ENCODE data around the gene ELP4.
A peak's percentile ranks its signal among the peaks of the same experiment; 100 is the strongest.
"Not testable (repeated sequence)": the region's sequence is repeated elsewhere in the genome, so short reads cannot be mapped to it uniquely, and the experiment has no call there.

ELP4 gene

DNA sequence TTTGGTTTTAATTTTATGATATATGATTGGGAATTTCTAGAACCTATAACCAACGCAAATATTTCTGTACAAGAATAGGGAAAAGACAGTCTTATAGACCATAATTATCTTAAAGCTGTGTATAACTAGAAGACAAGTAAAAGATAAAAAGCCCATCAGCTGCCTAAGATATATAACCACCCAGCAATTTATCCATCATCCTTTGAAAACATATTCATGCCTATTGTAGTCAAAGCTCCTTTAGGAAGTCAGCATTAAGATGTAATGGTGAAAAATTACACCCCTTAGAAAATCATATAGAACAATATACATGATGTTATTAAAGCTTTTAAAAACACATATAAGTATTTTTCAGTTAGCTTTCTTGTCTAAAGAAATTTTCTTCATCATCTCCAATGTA lies 46.4 kb downstream of the ELP4 start:
- no peak for DNase-seq

DNA sequence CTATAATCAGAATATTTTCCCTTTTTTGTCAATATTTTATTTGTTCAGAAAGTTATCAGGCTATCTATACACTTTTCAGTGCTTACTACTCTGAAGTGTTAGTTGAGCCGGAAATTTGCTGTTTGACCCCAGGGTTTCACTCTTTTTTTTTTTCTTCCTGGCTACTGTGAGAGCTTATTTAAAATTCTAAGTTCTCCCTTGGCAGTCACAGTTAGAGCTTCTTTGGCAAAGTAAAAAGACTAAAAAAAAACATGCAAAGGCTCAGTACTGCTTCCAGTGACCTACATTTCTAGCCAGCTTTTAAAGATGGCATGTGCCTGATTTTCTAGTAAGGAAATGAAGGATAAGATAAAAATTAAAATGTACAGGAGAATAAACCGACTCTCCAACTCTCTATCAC lies 48.4 kb downstream of the ELP4 start:
- DNase-seq = no peak

DNA sequence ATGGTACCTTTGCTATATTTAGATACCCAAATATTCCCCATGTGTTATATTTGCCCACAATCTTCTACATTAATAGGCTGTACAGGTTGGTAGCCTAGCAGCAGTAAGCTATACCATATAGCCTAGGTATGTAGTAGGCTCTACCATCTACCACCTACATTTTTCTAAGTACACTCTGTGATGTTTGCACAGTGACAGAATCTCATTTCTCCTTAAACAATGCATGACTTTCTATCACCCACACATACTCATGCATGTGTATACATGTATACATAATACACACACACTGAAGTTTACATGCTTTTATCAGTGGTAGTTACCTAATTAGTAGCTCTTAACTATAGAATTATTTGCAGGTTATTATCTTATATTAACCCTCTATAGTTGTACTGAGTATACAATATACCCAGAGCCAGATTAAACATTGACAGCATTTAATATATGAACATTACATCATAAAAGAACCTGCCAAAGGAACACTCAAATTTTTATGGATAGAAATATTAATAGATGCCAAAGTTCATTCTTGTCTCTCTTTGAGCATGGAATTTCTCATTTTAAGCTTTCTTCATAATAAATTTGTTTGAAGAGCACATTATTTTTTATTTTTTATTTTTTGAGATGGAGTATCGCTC lies 51.4 kb downstream of the ELP4 start:
- no peak for DNase-seq

DNA sequence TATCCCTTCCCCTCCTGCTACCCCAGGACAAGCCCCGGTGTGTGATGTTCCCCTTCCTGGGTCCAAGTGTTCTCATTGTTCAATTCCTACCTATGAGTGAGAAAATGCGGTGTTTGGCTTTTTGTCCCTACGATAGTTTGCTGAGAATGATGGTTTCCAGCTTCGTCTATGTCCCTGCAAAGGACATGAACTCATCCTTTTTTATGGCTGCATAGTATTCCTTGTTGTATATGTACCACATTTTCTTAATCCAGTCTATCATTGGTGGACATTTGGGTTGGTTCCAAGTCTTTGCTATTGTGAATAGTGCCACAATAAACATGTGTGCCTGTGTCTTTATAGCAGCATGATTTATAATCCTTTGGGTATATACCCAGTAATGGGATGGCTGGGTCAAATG lies 55.0 kb downstream of the ELP4 start:
- DNase-seq = not testable (repeated sequence)

DNA sequence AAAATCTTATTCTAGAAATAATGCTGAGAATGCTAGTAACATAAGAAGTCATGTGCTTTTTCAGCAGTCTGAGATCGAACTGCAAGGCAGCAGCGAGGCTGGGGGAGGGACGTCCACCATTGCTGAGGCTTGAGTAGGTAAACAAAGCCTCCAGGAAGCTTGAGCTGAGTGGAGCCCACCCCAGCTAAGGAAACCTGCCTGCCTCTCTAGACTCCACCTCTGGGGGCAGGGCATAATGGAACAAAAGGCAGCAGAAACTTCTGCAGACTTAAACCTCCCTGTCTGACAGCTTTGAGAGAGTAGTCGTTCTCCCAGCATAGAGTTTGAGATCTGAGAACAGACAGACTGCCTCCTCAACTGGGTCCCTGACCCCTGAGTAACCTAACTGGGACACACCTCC lies 64.6 kb downstream of the ELP4 start:
- DNase-seq = not testable (repeated sequence)

DNA sequence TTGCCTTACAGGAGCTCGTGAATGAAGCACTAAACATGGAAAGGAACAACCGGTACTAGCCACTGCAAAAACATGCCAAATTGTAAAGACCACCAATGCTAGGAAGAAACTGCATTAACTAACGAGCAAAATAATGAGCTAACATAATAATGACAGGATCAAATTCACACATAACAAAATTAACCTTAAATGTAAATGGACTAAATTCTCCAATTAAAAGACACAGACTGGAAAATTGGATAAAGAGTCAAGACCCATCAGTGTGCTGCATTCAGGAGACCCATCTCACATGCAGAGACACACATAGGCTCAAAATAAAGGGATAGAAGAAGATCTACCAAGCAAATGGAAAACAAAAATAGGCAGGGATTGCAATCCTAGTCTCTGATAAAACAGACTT lies 66.2 kb downstream of the ELP4 start:
- DNase-seq = not testable (repeated sequence)

DNA sequence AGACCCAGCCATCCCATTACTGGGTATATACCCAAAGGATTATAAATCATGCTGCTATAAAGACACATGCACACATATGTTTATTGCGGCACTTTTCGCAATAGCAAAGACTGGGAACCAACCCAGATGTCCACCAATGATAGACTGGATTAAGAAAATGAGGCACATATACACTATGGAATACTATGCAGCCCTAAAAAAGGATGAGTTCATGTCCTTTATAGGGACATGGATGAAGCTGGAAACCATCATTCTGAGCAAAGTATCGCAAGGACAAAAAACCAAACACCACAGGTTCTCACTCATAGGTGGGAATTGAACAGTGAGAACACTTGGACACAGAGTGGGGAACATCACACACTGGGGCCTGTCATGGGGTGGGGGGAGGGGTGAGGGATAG lies 69.8 kb downstream of the ELP4 start:
- DNase-seq = not testable (repeated sequence)

DNA sequence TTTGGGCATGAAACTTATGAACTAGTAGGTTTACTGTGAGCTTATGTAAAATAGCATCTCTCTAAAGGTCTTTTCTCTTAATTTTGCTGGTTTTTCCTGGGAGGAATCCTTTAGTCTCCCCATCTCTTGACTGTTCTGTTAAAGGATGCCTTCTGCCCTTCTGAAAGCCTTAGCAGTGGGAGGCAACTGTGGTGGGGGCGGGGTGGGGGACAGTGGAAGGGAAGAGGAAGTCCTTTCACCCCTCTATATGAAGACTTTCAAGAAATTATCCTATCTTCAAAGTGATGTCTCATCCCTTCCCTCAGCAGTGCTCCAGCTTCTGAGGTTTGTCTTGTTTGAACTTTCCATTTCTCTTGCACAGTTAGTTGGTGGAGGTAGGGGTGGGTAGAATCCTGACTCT lies 73.1 kb downstream of the ELP4 start:
- DNase-seq = no peak

DNA sequence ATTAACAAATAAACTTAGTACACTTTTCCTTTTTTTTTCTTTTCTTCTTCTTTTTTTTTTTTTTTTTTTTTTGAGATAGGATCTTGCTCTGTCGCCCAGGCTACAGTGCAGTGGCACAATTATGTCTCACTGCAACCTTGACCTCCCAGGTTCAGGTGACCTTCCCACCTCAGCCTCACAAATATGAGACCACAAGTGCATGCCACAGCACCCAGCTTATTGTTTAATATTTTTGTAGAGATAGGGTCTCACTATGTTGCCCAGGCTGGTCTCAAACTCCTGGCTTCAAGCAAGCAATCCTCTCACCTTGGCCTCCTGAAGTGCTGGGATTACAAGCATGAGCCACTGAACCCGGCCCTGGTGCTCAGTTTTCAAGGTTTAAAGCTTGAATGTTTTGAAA lies 88.9 kb downstream of the ELP4 start:
- no peak for DNase-seq

DNA sequence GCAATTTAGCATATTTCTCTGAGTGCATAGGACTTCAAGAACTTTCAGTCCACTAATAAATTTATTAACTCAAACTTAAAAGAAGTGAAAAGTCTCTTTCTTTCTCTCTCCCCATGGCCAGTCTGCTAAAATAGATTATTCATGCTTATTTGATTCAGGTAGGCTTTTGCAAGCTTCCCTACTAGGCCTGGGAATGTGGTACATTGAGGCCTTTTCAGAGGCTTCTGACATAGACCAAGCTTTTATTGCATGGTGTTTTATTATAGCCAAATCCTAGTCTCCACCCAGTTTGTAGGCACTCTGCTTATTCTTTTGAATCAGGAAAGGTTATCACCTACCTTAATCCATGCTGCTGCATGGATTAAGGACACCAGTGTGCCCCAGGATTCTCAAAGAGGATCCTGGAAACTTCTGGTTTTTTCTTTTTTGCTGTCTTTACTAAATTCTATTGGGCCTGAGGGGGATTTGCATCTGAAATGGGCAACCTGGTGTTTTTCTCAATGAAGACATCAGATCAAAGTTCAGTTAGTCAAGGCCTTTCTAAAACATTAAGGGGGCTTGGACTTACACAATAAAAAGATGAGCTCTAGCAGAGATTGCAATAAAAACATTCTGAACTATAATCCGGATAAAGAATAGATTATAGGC lies 92.2 kb downstream of the ELP4 start:
- no peak for DNase-seq

DNA sequence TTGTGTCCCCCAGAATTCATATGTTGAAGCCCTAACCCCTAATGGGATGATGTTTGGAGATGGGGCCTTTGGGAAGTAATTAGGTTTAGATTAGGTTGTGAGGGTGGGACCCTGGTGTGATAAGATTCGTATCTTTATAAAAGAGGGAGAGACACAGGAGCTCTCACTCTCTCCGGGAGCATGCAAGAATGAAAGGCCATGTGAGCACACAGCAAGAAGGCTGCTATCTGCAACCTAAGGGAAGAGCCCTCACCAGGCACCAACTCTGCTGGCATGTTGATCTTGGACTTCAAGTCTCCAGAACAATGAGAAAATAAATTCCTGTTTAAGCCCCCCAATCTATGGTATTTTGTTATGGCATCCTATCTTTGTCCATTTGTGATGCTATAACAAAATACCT lies 97.3 kb downstream of the ELP4 start:
- no peak for DNase-seq

DNA sequence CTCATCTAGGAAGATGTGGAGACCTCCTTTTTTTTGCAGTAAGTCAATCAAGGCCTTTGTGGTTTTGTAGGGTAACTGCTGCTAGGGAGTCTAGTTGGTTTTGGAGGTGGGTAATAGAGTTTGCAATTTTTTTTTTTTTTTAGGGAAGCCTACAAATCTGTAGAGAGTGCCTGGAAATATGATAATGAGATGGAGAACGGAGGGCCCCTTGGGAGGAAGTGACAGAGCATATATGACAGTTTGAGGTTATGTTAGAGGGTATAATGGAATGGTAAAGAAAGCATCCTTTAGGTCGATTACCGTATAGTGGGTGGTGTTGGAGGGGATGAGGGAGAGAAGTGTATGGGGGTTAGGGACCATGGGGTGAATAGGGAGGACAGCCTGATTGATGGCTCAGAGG lies 98.3 kb downstream of the ELP4 start:
- DNase-seq = no peak

DNA sequence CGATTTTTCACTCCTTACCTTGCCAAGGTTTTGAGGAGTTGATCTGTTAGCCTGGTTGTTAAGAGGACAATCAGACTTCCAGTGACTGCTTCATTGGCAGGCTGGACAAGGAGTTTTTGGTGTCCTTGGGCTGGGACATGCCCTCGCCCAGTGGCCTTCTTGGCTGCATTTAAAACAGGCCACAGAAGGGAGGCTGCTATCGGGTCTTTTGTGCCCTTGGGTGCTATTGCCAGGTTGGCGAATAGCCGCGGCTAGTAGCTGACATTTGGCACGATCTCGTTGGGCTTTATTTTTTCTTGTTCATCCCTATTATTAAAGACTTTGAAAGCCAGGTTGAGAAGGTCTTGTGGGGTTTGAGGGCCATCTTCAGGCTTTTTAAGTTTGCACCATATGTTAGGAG lies 99.4 kb downstream of the ELP4 start:
- DNase-seq = peak; percentile 38 to 80

DNA sequence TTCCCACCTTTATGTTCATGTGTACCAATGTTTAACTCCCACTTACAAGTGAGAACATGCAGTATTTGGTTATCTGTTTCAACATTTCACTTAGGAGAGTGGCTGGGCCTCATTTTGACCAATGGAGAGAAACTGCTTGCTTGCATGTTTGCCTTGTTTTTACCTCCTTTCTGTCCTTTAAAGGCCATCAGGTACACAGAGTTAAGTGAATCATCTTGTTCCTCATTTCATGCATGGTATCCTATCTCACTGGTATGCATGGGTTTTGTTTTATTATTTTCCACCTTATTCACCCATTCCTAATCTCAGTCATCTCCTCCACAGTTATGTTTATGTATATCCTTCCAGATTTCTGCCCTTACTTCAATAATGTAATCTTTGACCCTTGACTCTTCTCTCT lies 101.0 kb downstream of the ELP4 start:
- no peak for DNase-seq

DNA sequence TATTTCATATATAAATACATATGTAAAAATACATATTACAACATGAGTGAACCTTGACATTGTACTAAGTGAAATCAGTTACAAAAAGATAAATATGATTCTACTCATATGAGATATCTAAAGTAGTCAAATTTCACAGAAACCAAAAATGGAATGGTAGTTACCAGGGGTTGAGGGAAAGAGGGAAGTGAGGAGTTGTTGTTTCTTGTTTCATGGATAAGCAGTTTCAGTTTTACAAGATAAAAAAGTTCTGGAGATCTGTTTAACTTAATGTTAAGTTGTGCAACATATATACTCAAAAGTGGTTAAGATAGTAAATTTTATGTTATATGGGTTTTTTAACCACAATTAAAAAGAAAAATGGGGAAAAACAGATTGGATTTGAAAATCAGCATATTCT lies 107.7 kb downstream of the ELP4 start:
- DNase-seq = no peak

DNA sequence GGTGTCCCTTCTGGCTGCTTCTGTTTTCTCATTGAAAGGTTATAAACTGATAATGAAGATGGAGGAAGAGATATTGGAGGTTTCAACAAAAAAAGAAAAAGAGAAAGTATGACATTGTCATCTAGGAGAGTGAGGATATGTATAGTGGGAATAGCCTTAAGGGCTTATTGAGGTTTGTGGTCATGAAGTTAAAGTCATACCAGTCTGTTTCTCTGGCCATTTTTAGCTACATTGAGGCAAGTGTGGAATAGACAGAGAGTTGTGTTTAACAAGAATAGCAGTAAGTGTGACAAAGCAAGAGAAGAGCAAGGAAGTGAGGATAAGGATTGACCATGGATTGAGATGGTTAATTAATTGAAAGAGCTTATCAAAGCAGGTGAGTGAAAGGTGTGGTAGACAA lies 110.4 kb downstream of the ELP4 start:
- no peak for DNase-seq

DNA sequence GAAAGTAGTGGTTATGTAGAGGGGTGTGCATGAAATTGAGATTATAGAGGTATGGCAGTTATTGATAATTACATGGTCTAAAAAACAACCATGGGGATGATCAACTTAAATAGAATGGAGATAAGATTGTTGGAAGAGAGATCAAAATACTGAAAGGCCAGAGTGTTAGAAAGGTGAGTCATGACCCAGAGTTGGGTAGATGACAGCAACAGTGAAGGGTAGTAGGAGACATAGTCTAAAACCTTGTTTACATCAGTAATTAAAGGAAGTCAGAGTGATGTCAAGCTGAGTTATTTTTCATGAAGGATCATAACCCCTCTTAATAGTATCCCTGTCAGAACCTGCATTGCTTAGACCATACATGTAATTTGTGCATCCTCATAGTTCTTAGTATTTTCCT lies 110.9 kb downstream of the ELP4 start:
- no peak for DNase-seq

DNA sequence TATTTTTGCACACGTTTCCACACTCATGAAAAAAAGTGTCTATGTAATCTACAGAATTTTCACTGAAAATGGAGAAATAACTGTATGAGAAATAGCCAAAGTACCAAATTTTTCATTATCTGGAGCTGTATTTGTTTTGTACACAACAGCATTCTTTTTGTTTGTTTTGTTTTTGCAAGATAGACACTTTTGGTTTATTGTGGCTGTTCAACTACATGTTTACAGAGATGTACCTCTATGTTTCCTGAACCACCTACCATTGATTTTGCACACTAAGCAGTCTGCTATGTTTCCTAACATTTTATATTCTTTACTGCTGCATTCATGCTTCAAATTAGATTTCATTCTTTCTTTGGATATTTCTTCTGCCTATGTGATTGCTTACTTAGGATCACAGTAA lies 116.3 kb downstream of the ELP4 start:
- no peak for DNase-seq

DNA sequence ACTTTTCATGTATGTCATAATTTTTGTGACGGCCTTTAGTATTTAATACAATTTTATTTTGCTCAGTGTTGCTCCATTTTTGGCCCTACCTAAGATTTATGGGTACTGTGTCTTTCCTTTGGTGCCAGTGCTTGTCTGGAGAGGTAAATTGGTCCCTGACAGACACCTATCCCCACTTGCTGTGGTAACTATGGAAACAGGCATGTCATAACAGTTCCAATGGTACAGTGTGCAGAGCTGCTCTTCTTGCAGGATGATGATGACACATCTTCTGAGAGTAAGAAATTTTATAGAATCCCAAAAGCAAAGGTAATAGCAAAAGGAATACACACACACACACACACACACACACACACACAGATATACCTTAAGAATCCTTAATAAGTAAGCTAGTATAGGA lies 118.5 kb downstream of the ELP4 start:
- peak in 1 of 2 experiments; percentile 36 for DNase-seq

DNA sequence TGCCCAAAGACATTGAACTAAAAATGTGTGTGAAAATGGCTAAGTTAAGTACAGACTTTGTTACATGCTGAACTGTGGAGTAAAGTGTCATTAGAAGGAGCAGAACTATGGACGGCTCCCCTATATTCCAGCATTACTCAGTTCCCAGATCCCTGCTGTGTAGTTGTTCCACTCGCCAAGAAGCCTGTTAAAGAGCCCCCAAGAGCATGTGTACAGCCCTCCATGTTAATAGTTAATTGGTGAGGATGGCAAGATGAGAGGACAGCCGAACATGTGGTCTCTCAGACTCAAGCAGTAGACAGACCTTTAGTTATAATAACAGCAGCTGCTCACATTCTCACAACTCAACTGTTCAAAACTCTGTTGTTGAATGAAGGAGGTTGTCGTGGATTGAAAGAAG lies 127.4 kb downstream of the ELP4 start:
- peak; percentile 84 to 94 for DNase-seq

DNA sequence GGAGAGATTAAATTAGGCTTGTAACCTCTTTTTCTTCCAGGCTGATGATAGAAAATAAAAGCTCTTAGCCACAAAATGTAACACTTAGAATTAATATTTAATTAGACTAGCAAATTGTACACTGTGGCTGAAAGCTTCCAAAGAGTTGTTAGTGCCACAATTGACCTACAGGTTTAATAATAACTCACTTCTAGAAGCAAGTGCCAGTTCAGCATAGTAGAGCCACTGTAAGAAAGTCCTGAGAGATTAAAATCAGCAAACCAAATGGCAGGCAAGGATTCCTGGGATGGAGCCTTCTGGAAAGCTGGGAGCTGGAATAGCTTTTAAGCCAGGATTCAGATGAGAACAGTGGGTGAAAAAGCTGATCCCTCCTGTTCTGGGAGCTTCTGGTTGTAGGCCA lies 131.0 kb downstream of the ELP4 start:
- DNase-seq = peak; percentile 13 to 48

DNA sequence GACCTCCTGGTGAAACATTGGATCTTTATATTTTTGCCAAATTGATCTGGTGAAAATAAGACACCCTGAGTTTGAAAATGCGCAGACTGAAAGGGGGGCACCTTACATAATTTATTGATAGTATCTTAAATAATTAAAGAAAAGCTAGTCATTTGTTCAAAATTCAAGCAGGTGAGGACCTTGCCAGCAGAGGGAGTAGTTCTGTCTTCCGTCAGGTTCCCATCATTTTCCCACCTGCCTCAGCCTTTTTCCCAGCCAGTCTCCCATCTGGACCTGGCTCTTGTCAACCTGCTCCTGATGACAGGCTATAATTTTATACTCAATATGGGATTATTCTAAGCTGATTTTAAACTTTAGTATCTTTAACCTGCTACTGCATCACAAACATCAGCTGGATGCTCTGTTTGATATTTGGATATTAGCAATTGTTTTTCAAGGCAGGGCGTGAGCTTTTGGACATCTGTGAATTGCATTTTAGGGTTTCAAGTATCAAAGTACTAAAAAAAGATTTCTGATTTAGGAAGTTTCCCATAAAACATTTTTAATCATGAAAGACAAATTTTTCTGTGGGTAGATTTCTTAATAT lies 132.0 kb downstream of the ELP4 start:
- DNase-seq = peak; percentile 62 to 91

DNA sequence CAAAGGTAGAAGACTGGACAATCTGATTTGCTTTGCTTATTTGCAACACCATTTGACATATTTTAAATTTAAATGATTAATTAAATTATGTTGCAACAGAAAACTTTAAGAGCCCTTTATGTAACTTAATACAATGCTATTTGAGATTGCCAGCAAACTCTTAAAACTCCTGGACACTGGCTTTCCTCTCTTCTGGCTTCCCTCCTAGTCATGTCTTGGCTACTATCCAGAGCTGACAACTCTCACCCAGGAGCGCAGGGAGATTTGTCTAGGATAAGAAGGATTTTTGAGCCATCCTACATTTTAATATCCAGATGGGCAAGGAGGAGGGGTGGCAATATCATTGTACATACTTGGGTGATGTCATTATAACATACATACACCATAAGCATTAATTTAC lies 134.3 kb downstream of the ELP4 start:
- DNase-seq = peak; percentile 88 to 96

DNA sequence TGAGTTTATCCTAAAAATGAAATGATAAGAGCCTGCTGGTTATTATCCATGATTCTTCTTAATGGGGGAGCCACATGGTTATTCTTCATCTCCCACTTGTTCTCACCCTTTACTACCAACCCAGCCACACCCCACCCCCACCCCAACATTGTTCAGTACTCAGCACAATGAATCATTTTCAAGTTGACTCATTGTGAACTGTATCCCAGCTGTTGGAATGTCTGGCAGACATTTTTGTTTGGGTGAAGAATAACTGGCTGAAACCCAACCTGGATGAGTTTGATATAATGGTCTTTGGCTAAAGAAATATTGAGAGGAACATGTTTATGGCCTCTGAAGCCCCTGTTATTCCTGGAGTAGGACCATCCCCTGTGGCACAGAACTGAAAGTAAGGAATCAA lies 136.2 kb downstream of the ELP4 start:
- DNase-seq = peak in 1 of 2 experiments; percentile 14

DNA sequence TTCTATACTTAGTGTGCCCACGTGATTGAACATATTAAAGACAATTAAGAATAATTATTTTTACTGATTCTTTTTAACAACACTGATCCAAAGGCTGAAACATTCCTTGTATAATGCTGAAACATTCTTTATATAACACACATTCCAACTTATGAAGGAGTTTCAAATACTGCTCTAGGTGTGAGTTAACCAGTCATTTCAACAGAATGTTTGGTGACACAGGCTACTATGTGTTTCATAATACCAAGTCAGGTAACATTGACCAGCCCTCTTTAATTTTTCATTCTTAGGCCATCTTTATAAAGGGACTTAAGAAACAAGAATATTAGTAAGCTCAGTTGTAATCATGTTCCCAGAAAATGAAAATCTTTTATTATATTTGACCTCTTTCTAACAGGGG lies 136.6 kb downstream of the ELP4 start:
- no peak for DNase-seq
